GM19452 (cell line): ENCODE measurements around the gene TCF15.
"Not testable (repeated sequence)": the region's sequence is repeated elsewhere in the genome, so short reads cannot be mapped to it uniquely, and the experiment has no call there.

Experiments used
- ATAC-seq: cut with Tn5 transposase; IDR thresholded peaks from one replicate; pipeline ENCODE4 v1.9.1; 2021; ENCODE audit not compliant: unreplicated experiment

TCF15 gene

GRCh38 chr20:642398-643174, 32.5 kb upstream of the TCF15 start:
- no peak for ATAC-seq

GRCh38 chr20:642013-642397, 31.9 kb upstream of the TCF15 start:
- ATAC-seq: not testable (repeated sequence)

- no peak for ATAC-seq
Observed at GRCh38 chr20:641516-641875, 31.4 kb upstream of the TCF15 start.

GRCh38 chr20:640674-641515, 30.8 kb upstream of the TCF15 start:
- no peak for ATAC-seq

- no peak for ATAC-seq
Observed at GRCh38 chr20:638579-638978, 28.5 kb upstream of the TCF15 start.

- no peak for ATAC-seq
Observed at GRCh38 chr20:637559-637958, 27.4 kb upstream of the TCF15 start.

- no peak for ATAC-seq
Observed at GRCh38 chr20:635893-636338, 25.8 kb upstream of the TCF15 start.

GRCh38 chr20:635028-635892, 25.2 kb upstream of the TCF15 start:
- no peak for ATAC-seq

GRCh38 chr20:634148-634925, 24.2 kb upstream of the TCF15 start:
- no peak for ATAC-seq

GRCh38 chr20:631101-631500, 21.0 kb upstream of the TCF15 start:
- ATAC-seq: no peak

GRCh38 chr20:626579-626978, 16.5 kb upstream of the TCF15 start:
- ATAC-seq: no peak

GRCh38 chr20:625360-625932, 15.3 kb upstream of the TCF15 start:
- ATAC-seq: no peak

- no peak for ATAC-seq
Observed at GRCh38 chr20:623704-624103, 13.6 kb upstream of the TCF15 start.

- ATAC-seq: no peak
Observed at GRCh38 chr20:623021-623420, 12.9 kb upstream of the TCF15 start.

GRCh38 chr20:622161-622560, 12.1 kb upstream of the TCF15 start:
- ATAC-seq: no peak

GRCh38 chr20:621125-621756, 11.1 kb upstream of the TCF15 start:
- ATAC-seq: no peak

GRCh38 chr20:620246-620645, 10.1 kb upstream of the TCF15 start:
- ATAC-seq: no peak

GRCh38 chr20:618980-619379, 8.9 kb upstream of the TCF15 start:
- no peak for ATAC-seq

GRCh38 chr20:617934-618690, 8.0 kb upstream of the TCF15 start:
- no peak for ATAC-seq
